IMR-90 (cell line): ENCODE measurements around the gene RGS19. TPM values are rescaled to one million over a fixed set of nuclear protein-coding genes. Genes with fewer than 3 reads are reported as not detected.

ENCODE experiments used
- ATAC-seq: fragments of 200-7000 bp; cut with Tn5 transposase; 2 replicates; pipeline ENCODE4 v1.9.1; 2020; ENCODE audit warnings: low read depth, mild to moderate bottlenecking, moderate library complexity
- BruUV-seq: library from RNA; stranded (reverse); fragments of 400-500 nt; replicated peaks from 2 replicates; lab custom pipeline; 2021; lab: Mats Ljungman, UMichigan
- CTCF ChIA-PET: fragments of 300-600 bp; formaldehyde crosslinking; extraction: SDS; loops from one replicate; lab custom pipeline; 2021; ENCODE audit warnings: antibody characterized with exemption; lab: Yijun Ruan, JAX
- POLR2A ChIA-PET: fragments of 300-600 bp; sonication (Branson Sonifier 250); formaldehyde crosslinking; loops from one replicate; lab custom pipeline; 2022; ENCODE audit warnings: antibody characterized with exemption; ENCODE audit not compliant: unreplicated experiment; lab: Charles Lee
- DNase-seq: peaks from one replicate; pipeline ENCODE4 v3.0.0; 2013
- H2AFZ ChIP-seq: replicated peaks from 2 replicates; pipeline ENCODE3; 2013; ENCODE audit warnings: low read length, mild to moderate bottlenecking; ENCODE audit not compliant: poor library complexity
- H2AK5ac ChIP-seq: 2 replicates; pipeline ENCODE4 v1.6.1; 2013; ENCODE audit warnings: low read depth, low read length, inconsistent platforms
- H2AK9ac ChIP-seq: replicated peaks from 2 replicates; pipeline ENCODE3; 2013; ENCODE audit warnings: mild to moderate bottlenecking, low read depth, low read length, moderate library complexity; ENCODE audit not compliant: poor library complexity
- H2BK120ac ChIP-seq: 2 replicates; pipeline ENCODE4 v1.6.1; 2013; ENCODE audit warnings: low read depth, low read length, inconsistent platforms
- H2BK15ac ChIP-seq: 3 replicates; pipeline ENCODE4 v1.6.1; 2013; ENCODE audit warnings: low read depth, low read length, inconsistent platforms
- H2BK20ac ChIP-seq: 2 replicates; pipeline ENCODE4 v1.6.1; 2013; ENCODE audit warnings: low read depth, mild to moderate bottlenecking, inconsistent platforms, low read length, moderate library complexity
- H2BK5ac ChIP-seq: 2 replicates; pipeline ENCODE4 v1.6.1; 2013; ENCODE audit warnings: mild to moderate bottlenecking, low read depth, low read length, inconsistent platforms; ENCODE audit not compliant: poor library complexity, severe bottlenecking
- H3K14ac ChIP-seq: replicated peaks from 2 replicates; pipeline ENCODE4 v1.6.1; 2013; ENCODE audit warnings: low read depth, low read length, inconsistent platforms
- H3K18ac ChIP-seq: 2 replicates; pipeline ENCODE4 v1.6.1; 2013; ENCODE audit warnings: low read depth, low read length, control low read depth
- H3K23ac ChIP-seq: 2 replicates; pipeline ENCODE4 v1.6.1; 2013; ENCODE audit warnings: low read depth, low read length, inconsistent platforms
- H3K27ac ChIP-seq: 2 replicates; pipeline ENCODE4 v1.5.1; 2013; ENCODE audit warnings: mild to moderate bottlenecking, control low read depth, low read length; ENCODE audit not compliant: insufficient read depth
- H3K27me3 ChIP-seq: 2 replicates; pipeline ENCODE4 v1.6.1; 2013; ENCODE audit warnings: low read length; ENCODE audit not compliant: control insufficient read depth, insufficient read depth
- H3K36me3 ChIP-seq: 2 replicates; pipeline ENCODE4 v1.6.1; 2013; ENCODE audit warnings: low read length, mixed read lengths; ENCODE audit not compliant: control insufficient read depth, insufficient read depth
- H3K4ac ChIP-seq: 2 replicates; pipeline ENCODE4 v1.6.1; 2013; ENCODE audit warnings: low read depth, low read length, inconsistent platforms
- H3K4me1 ChIP-seq: 2 replicates; pipeline ENCODE4 v1.6.1; 2013; ENCODE audit warnings: low read length, mixed read lengths; ENCODE audit not compliant: control insufficient read depth, insufficient read depth
- H3K4me2 ChIP-seq: 2 replicates; pipeline ENCODE4 v1.6.1; 2013; ENCODE audit warnings: low read depth, mild to moderate bottlenecking, control low read depth, low read length, moderate library complexity
- H3K4me3 ChIP-seq: 2 replicates; pipeline ENCODE4 v1.5.1; 2013; ENCODE audit warnings: low read depth, mild to moderate bottlenecking, control low read depth, low read length, moderate library complexity; ENCODE audit not compliant: insufficient read depth
- H3K56ac ChIP-seq: 2 replicates; pipeline ENCODE4 v1.6.1; 2013; ENCODE audit warnings: low read length, inconsistent platforms; ENCODE audit not compliant: insufficient read depth; ENCODE audit errors: extremely low read depth
- H3K79me1 ChIP-seq, 2 experiments: 2 replicates each; pipeline ENCODE4 v1.6.1; 2013; ENCODE audit warnings: low read length in 2 of 2, inconsistent platforms in 1 of 2, low read depth in 1 of 2
- H3K9ac ChIP-seq: 2 replicates; pipeline ENCODE4 v1.6.1; 2013; ENCODE audit warnings: low read depth, low read length, control low read depth
- H3K9me1 ChIP-seq: 2 replicates; pipeline ENCODE4 v1.6.1; 2013; ENCODE audit warnings: low read length, inconsistent platforms; ENCODE audit not compliant: insufficient read depth
- H3K9me3 ChIP-seq: 2 replicates; pipeline ENCODE4 v1.6.1; 2013; ENCODE audit warnings: low read length; ENCODE audit not compliant: control insufficient read depth, insufficient read depth
- H4K20me1 ChIP-seq: 2 replicates; pipeline ENCODE4 v1.6.1; 2013; ENCODE audit warnings: low read length, inconsistent platforms; ENCODE audit not compliant: insufficient read depth
- H4K5ac ChIP-seq: 2 replicates; pipeline ENCODE4 v1.6.1; 2013; ENCODE audit warnings: mild to moderate bottlenecking, low read depth, low read length, control low read depth
- H4K8ac ChIP-seq, 2 experiments: 2 replicates each; pipeline ENCODE4 v1.6.1; 2013; ENCODE audit warnings: low read depth in 2 of 2, low read length in 2 of 2, control low read depth in 1 of 2, inconsistent platforms in 1 of 2
- H4K91ac ChIP-seq: 2 replicates; pipeline ENCODE4 v1.6.1; 2013; ENCODE audit warnings: low read depth, low read length, inconsistent platforms; ENCODE audit not compliant: insufficient read depth
- BHLHE40 ChIP-seq: fragments of 150-350 bp; IDR thresholded peaks from 2 replicates; pipeline ENCODE4 v1.6.1; 2016; ENCODE audit warnings: mild to moderate bottlenecking, low read depth, low read length
- CEBPB ChIP-seq: IDR thresholded peaks from 2 replicates; pipeline ENCODE4 v1.6.1; 2012; ENCODE audit warnings: low read depth, low read length, improper control_type of control experiment
- MAFK ChIP-seq: IDR thresholded peaks from 2 replicates; pipeline ENCODE4 v1.6.1; 2012; ENCODE audit warnings: low read depth, low read length, improper control_type of control experiment
- MAZ ChIP-seq: IDR thresholded peaks from 2 replicates; pipeline ENCODE4 v1.6.1; 2012; ENCODE audit warnings: low read depth, mild to moderate bottlenecking, low read length, improper control_type of control experiment, moderate library complexity, borderline replicate concordance
- MXI1 ChIP-seq: IDR thresholded peaks from 2 replicates; pipeline ENCODE4 v1.6.1; 2012; ENCODE audit warnings: low read depth, mild to moderate bottlenecking, low read length, moderate library complexity, borderline replicate concordance
- NFE2L2 ChIP-seq: fragments of 150-350 bp; IDR thresholded peaks from 2 replicates; pipeline ENCODE4 v1.6.1; 2016; ENCODE audit warnings: low read depth, mild to moderate bottlenecking, low read length
- POLR2A ChIP-seq: IDR thresholded peaks from 2 replicates; pipeline ENCODE4 v1.6.1; 2012; ENCODE audit warnings: mild to moderate bottlenecking, low read depth, low read length
- RAD21 ChIP-seq: IDR thresholded peaks from 2 replicates; pipeline ENCODE4 v1.6.1; 2012; ENCODE audit warnings: low read length, improper control_type of control experiment
- RCOR1 ChIP-seq: IDR thresholded peaks from 2 replicates; pipeline ENCODE4 v1.6.1; 2012; ENCODE audit warnings: mild to moderate bottlenecking, low read length, improper control_type of control experiment; ENCODE audit not compliant: insufficient replicate concordance
- RFX5 ChIP-seq: IDR thresholded peaks from 2 replicates; pipeline ENCODE4 v1.8.0; 2012; ENCODE audit warnings: low read depth, mild to moderate bottlenecking, low read length, moderate library complexity
- SMC3 ChIP-seq: fragments of 150-350 bp; IDR thresholded peaks from 2 replicates; pipeline ENCODE4 v1.6.1; 2016; ENCODE audit warnings: low read depth, mild to moderate bottlenecking, antibody characterized with exemption, low read length, moderate library complexity
- WGBS, 2 experiments: methylation state at CpG; one replicate each; pipeline versions ENCODE4 v1.1.5 to v1.1.7; 2013; ENCODE audit warnings: missing lambda C conversion rate in 2 of 2; ENCODE audit not compliant: insufficient read length in 1 of 2; ENCODE audit errors: extremely low coverage in 2 of 2; 5-methylcytosine and 5-hydroxymethylcytosine counted together
- dilution Hi-C: fragments of 300-500 bp; cut with HindIII; formaldehyde crosslinking; loops from one replicate; pipeline ENCODE4 v1.14.3; 2018; ENCODE audit warnings: low sequenced_read_pairs; ENCODE audit not compliant: unreplicated experiment
- in situ Hi-C: fragments of 300-500 bp; cut with MboI; formaldehyde crosslinking; loops from 3 replicates; pipeline ENCODE4 v1.14.3; 2019; ENCODE audit warnings: low sequenced_read_pairs, inconsistent platforms, mixed read lengths
- intact Hi-C: fragments of 100-400 bp; cut with micrococcal nuclease; formaldehyde crosslinking; loops from 2 replicates; pipeline ENCODE4 v1.10.0; 2022
- polyA plus RNA-seq, 3 experiments: library from polyadenylated mRNA; depleted of rRNA; stranded (reverse); fragments of >200 nt; gene quantifications; 2 replicates each; pipeline ENCODE4 v1.2.3, GENCODE V29; 2012; ENCODE audit warnings: low replicate concordance in 1 of 3
- total RNA-seq: library from RNA; depleted of rRNA; stranded (reverse); fragments of >200 nt; gene quantifications from 2 replicates; pipeline ENCODE4 v1.2.3, GENCODE V29; 2012
- TF ChIP-seq, protein P1 (sequence below): fragments of 150-350 bp; IDR thresholded peaks from 2 replicates; pipeline ENCODE4 v1.6.1; 2016; ENCODE audit warnings: low read depth, mild to moderate bottlenecking, low read length, moderate library complexity, borderline replicate concordance

Gene RGS19
- total and polyA plus RNA-seq, 2 of the 4 experiments (the other 2 are of a cell fraction): 7.7 to 17.5 TPM

DNA sequence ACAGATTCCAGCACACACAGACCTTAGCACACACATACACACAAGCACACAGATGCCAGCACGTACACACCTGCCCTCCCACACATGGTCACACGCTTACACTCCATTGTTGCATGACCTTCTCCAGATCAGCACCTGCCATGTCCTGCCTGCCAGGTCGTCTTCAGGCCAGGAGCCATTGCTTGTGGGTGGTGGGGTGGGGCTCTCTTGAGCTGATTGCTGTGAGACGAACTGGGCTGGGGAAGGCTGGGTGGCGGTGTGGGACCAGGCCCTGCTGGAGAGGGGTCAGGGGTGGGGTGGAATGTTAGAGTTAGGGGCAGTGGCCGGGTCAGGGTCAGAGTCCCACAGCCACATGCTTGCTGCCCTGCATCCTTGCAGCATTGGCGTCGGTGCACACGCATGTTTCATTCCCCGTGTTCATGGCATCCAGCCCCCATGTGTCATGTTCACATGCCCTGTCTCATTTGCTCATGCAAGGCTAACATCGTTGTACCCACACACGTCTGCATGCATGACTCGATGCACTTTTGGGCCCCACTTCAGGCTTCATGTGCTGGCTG is 34.6 kb upstream of the RGS19 start:
- BruUV-seq: no TSS peak
- Histone ChIP-seq H3K14ac (no peak overlapping the region), H2AFZ (no peak overlapping the region), H3K23ac (no peak overlapping the region), H3K27me3 (peaks cover 36% of the 10 kb centered on the region; the same call in 1 of the 2 replicates), H2BK20ac (no peak overlapping the region), H4K91ac (no peak overlapping the region), H3K4me3 (no peak overlapping the region), H2BK5ac (no peak overlapping the region), H4K5ac (no peak overlapping the region), H3K9me1 (no peaks in the 10 kb centered on the region), H3K9me3 (no peaks in the 10 kb centered on the region), H2BK15ac (no peak overlapping the region), H4K8ac (no peak overlapping the region), H3K4me1 (no peaks in the 10 kb centered on the region), H2AK9ac (no peak overlapping the region), H3K18ac (no peak overlapping the region), H3K27ac (no peak overlapping the region), H4K20me1 (no peaks in the 10 kb centered on the region), H3K36me3 (no peaks in the 10 kb centered on the region), H3K4ac (no peak overlapping the region), H2AK5ac (no peak overlapping the region), H2BK120ac (no peak overlapping the region), H3K9ac (no peak overlapping the region), H3K79me1 (no peaks in the 10 kb centered on the region), H3K56ac (no peak overlapping the region), H3K4me2 (no peak overlapping the region)
- dilution Hi-C loops (no loop called here), intact Hi-C loops (no loop called here), in situ Hi-C loops (no loop called here)
- ChIA-PET POLR2A (no interaction called here), CTCF (no interaction called here)
- 78% methylated on average over 8 of the region's 13 CpGs; no CpG with 5 or more reads in 1 of the 2 experiments for WGBS, 2 experiments
- no peak for DNase-seq
- TF ChIP-seq MAFK: no peak
- no peak for TF ChIP-seq POLR2A
- TF ChIP-seq, protein P1, sequence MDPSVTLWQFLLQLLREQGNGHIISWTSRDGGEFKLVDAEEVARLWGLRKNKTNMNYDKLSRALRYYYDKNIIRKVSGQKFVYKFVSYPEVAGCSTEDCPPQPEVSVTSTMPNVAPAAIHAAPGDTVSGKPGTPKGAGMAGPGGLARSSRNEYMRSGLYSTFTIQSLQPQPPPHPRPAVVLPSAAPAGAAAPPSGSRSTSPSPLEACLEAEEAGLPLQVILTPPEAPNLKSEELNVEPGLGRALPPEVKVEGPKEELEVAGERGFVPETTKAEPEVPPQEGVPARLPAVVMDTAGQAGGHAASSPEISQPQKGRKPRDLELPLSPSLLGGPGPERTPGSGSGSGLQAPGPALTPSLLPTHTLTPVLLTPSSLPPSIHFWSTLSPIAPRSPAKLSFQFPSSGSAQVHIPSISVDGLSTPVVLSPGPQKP: no peak
- TF ChIP-seq MXI1: no peak
- no peak for TF ChIP-seq SMC3
- no peak for TF ChIP-seq CEBPB
- TF ChIP-seq NFE2L2: no peak
- no peak for TF ChIP-seq MAZ
- no peak for TF ChIP-seq RFX5
- TF ChIP-seq RAD21: no peak
- no peak for TF ChIP-seq BHLHE40
- no peak for TF ChIP-seq RCOR1
- ATAC-seq: no peak
